NCI-H1436 (cell line): ENCODE measurements around the gene WDFY4.

Source experiments
- DNase-seq: peaks from one replicate; lab custom pipeline; 2025; lab: John Stamatoyannopoulos, UW

WDFY4 gene

GRCh38 chr10:48985621-48986158 lies 301.0 kb downstream of the WDFY4 start:
- no peak for DNase-seq

GRCh38 chr10:48990226-48990625 lies 305.6 kb downstream of the WDFY4 start:
- no peak for DNase-seq

DNA sequence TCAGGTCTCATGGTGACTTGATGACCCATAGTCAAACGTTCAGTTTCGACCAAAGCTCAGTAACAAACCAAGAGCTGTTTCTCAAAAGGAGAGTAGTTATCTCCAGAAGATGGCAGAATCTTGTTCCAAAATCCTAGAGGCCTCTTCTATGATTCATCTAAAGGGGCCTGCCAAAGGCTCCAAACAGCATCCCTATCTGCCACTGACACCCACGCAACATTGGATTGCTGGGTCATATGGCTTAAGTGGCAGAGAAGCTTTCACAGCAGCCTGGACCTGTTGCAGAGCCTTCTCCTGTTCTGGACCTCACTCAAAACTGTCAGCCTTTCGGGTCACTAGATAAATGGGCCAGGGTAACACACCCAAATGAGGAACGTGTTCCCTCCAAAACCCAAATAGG lies 309.0 kb downstream of the WDFY4 start:
- no peak for DNase-seq

DNA sequence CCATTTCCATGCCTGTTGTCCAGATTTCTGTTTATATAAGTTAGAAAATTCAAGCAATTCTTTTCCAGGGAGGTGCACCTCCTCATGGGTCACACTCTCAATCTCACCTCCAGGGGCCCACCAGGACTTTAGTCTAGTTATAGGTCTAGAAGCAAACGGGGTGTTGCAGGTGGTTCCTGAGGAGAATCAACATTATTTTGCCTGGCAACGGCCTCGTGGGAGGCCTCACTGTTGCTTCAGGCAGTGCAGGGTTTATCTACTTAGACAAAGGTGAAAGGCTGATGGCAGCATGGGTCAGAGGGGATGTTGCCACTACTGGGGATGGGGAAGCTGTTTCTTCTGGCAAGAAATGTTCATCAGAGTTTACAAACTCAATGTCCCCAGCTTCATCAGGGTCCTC lies 311.7 kb downstream of the WDFY4 start:
- DNase-seq = no peak

DNA sequence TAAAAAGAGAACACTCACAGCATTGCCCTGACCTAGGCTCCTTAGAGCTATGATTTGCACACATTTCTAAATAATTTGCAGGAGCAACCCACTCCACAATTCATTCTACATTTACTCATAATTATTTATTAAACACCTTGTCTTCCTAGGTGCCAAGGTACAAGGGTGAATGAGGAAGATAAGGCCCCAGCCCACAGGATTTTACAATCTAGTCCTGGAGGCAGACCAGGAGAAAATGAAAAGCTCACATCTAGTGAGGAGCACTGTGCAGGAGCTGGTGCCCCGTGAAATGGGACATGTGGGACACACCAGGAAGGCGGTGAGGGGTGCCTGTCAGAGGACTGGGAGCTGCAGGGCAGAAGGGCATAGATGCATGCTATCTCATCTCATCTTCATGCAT lies 314.7 kb downstream of the WDFY4 start:
- no peak for DNase-seq

GRCh38 chr10:49000437-49001398 lies 316.0 kb downstream of the WDFY4 start:
- DNase-seq = no peak

- DNase-seq = no peak
Observed at GRCh38 chr10:49001402-49001801, 316.7 kb downstream of the WDFY4 start.

DNA sequence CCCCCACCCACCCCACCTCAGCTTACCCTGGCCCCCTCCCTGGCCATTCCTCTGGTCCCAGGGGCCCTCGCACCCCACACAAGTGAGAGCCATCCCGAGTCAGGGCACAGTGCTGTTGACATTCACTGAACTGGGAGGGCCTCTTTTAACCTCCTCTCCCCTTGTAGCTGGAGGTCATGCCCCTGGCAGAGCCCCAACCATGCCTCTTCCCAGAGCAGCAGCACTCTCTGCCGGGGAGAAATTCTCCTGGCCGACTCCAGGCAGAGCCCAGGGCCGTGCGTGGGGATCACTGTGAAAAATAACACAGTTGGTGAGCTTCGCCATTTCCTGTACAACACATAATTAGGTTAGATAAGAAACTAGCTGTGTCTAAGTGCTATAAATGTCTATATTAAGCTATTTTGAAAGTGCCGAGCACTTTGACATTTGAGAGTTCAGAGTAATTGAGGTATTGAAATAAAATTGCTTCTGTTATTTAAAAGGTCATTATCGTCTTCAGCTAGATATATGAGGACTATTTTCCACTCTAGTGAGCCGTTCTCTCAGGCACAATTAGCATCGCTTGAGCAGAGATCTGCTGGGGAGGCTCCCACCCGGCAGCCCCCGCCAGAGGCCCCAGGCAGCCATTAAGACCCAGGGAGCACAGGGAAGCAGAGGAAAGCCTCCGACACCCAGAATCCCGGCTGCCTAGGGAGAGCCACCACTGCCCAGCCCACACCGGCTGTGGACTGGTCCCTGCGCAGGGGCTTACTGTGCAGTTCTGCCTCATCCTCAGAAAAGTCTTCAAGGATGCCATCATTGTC lies 317.4 kb downstream of the WDFY4 start:
- peak; percentile 49 for DNase-seq

GRCh38 chr10:49005270-49005669 lies 320.6 kb downstream of the WDFY4 start:
- DNase-seq = no peak

- no peak for DNase-seq
Observed at GRCh38 chr10:49007129-49007528, 322.5 kb downstream of the WDFY4 start.

GRCh38 chr10:49008091-49008490 lies 323.4 kb downstream of the WDFY4 start:
- DNase-seq = no peak

GRCh38 chr10:49008505-49009198 lies 324.0 kb downstream of the WDFY4 start:
- DNase-seq = no peak

DNA sequence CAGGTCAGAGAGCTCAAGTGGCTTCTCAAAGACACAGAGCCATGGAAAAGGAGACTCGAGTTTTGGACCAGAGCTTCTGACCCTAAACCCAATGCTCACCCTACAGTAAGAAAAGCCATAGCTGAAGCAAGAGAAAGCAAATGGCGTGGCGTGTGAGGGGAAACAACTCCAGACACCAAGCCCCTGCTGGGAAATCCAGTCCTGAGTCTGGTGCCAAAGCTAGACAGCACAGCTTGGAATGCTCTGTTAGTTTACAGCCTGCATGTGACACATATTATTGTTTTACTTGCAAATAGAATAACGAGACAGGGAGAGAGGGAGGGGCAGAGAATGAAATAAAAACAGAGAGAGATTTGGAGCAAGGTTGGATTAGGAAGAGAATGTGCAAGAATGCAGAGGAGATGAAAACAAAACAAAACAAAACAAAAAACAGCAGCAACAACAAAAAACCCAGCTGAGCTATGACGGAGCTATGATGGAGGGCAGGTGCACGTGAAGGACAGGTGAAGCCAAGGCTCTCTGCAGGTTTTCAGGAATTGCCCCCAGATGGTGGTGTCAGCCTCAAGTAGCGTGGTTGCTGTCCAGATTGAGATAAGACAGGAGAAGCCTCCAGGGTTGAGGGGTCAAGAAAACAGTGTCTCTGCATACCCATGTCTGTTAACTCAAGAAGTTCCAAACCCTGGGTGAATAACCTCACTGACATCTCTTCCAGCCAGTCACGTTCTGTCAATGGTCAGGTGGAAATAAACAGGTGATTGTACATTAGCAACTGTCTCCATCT lies 324.7 kb downstream of the WDFY4 start:
- DNase-seq = no peak

DNA sequence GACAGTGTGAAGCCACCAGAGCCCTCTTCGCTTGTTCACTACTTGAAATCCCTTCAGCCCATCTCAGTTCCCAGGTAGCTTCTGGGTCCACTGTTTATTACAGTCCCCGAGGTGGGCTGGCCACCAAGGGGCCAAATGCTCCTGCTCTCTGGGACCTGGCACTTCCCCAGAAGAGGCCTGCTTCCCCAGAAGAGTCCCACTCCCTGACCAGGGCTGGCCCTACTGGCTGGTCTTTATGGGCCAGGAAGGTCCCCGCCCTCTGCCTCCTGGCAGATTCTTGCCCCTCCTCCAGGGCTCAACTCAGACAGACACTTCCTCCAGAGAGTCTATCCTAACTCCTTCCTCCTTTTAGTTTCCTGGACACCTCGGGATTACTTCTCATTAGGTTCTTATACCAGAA lies 325.6 kb downstream of the WDFY4 start:
- no peak for DNase-seq

- DNase-seq = no peak
Observed at GRCh38 chr10:49010865-49011264, 326.2 kb downstream of the WDFY4 start.

DNA sequence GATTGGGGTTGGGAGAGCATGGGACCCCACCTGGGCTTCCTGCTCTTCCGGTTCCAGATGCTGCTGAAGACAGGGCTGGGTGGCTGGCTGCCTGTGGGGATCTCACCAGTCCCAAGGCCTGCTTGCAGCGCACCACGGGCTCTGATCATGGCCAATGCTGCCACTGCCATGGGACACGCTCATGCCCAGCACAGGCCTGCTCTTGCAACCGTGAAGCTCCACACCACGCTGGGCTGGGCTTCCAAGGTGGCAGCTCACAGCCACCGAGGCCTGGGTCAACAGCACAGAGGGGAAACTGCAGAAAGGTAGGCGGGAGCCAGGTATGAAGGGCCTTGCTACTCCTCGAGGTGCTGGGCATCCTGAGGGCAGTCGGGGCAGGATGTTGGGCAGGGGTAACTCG lies 327.1 kb downstream of the WDFY4 start:
- no peak for DNase-seq

- DNase-seq = no peak
Observed at GRCh38 chr10:49012603-49013002, 327.9 kb downstream of the WDFY4 start.

- no peak for DNase-seq
Observed at GRCh38 chr10:49015700-49016099, 331.0 kb downstream of the WDFY4 start.

DNA sequence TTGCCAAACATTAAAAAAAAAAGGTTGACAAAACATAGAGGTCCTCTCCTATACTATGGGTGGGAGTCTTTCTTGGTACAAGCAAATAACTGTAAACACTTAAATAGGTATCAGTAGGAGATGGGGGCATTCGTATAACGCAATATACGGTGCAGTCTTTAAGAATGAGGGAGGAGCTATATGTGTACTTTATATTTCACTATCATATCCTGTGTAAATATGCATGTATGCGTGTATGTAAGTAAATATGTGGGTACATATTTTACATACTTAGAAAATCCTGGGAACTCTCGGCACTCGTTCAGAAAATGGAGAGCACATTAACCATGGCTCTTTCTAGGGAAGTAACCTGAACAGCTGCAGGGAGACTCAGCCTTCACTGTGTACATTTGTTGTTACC lies 337.0 kb downstream of the WDFY4 start:
- no peak for DNase-seq

GRCh38 chr10:49023071-49023470 lies 338.4 kb downstream of the WDFY4 start:
- DNase-seq = no peak

DNA sequence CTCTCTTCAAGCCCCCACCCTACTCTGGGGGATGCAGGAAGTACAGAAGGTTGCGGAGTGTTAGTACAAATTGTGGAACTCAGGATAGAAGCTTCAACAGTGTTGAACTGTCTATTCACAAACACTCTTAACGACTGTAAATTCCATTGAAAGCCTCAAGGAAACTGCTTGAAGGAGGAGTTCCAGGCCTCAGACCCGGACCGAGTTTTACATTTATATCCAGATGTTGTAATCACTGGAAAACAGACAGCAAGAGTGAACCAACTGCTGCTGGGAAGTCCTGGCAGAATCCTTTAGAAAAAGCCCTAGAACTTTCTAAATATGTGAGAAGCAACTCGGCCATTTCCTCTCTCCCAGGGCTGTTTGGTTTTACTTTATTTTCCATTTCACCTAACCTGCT lies 339.1 kb downstream of the WDFY4 start:
- no peak for DNase-seq
